H1 (cell line): ENCODE data around the gene KRTAP12-2.

Source experiments
- CTCF ChIP-seq, 3 experiments: IDR thresholded peaks; 1 replicate in 2 of 3; 2 replicates in 1 of 3; pipeline versions ENCODE4 v1.5.1 to v1.6.1; 2011; ENCODE audit warnings: low read length in 3 of 3, mild to moderate bottlenecking in 3 of 3, inconsistent platforms in 2 of 3, low read depth in 1 of 3, moderate library complexity in 1 of 3; ENCODE audit not compliant: insufficient read depth in 1 of 3; ENCODE audit errors: control extremely low read depth in 1 of 3
- E2F6 ChIP-seq: IDR thresholded peaks from 2 replicates; pipeline ENCODE4 v1.6.1; 2012; ENCODE audit warnings: inconsistent platforms
- EGR1 ChIP-seq: IDR thresholded peaks from 2 replicates; pipeline ENCODE4 v1.6.1; 2011; ENCODE audit warnings: low read depth, low read length, borderline replicate concordance
- EP300 ChIP-seq, 2 experiments: IDR thresholded peaks; 1 replicate in 1 of 2; 2 replicates in 1 of 2; pipeline ENCODE4 v1.6.1; 2011 to 2012; ENCODE audit warnings: low read depth in 2 of 2, low read length in 2 of 2, mild to moderate bottlenecking in 2 of 2, borderline replicate concordance in 1 of 2, inconsistent platforms in 1 of 2, moderate library complexity in 1 of 2
- EZH2 ChIP-seq: fragments of 200-600 bp; sonication (generic); IDR thresholded peaks from 2 replicates; pipeline ENCODE4 v1.7.1; 2012; ENCODE audit warnings: low read depth, mild to moderate bottlenecking, moderate library complexity, low read length, inconsistent platforms; ENCODE audit not compliant: severe bottlenecking
- FOSL1 ChIP-seq: IDR thresholded peaks from 2 replicates; pipeline ENCODE4 v1.6.1; 2011; ENCODE audit warnings: mild to moderate bottlenecking, low read depth, low read length, moderate library complexity; ENCODE audit not compliant: insufficient read depth
- JUN ChIP-seq: IDR thresholded peaks from 2 replicates; pipeline ENCODE4 v1.6.1; 2011; ENCODE audit warnings: low read depth, mild to moderate bottlenecking, improper control_type of control experiment, low read length
- KDM4A ChIP-seq: IDR thresholded peaks from one replicate; pipeline ENCODE4 v1.7.1; 2012; ENCODE audit warnings: low read depth, mild to moderate bottlenecking, moderate library complexity, low read length, inconsistent platforms; ENCODE audit not compliant: severe bottlenecking
- MAX ChIP-seq: IDR thresholded peaks from 2 replicates; pipeline ENCODE4 v1.6.1; 2012; ENCODE audit warnings: inconsistent platforms
- POLR2A ChIP-seq, 2 experiments: IDR thresholded peaks; 1 replicate in 1 of 2; 2 replicates in 1 of 2; pipeline ENCODE4 v1.6.1; 2011; ENCODE audit warnings: low read depth in 2 of 2, low read length in 2 of 2, mild to moderate bottlenecking in 2 of 2; ENCODE audit errors: control extremely low read depth in 1 of 2
- POLR2AphosphoS5 ChIP-seq: IDR thresholded peaks from 2 replicates; pipeline ENCODE4 v1.6.1; 2011; ENCODE audit warnings: low read depth, low read length
- SAP30 ChIP-seq: fragments of 300-600 bp; sonication (generic); IDR thresholded peaks from 2 replicates; pipeline ENCODE4 v1.7.1; 2012; ENCODE audit warnings: low read length, moderate library complexity, mild to moderate bottlenecking, inconsistent platforms; ENCODE audit not compliant: insufficient read depth, insufficient replicate concordance
- TAF7 ChIP-seq: optimal IDR thresholded peaks from 2 replicates; pipeline ENCODE3; 2011; ENCODE audit warnings: low read depth, mild to moderate bottlenecking, inconsistent platforms, low read length, moderate library complexity, borderline replicate concordance

DNA sequence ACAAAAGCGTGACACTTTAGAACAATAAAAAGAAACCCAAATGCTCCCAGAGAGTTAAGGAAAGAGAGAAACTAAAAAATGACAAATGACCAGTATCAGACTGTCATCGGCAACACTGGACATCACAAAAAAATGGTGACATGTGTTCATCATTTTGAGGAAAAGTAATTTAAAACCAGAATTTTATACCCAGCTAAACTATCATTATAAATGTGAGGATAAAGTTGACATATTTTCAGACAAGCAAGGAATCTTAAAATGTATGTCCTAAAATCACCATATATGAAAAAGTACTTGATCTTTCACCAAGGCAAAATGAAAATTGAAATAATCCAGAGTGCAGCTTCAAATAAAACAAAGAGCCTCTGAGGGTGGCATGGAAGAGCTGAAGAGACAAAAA is 21.8 kb downstream of the KRTAP12-2 start:
- TF ChIP-seq EZH2, result no peak
- no peak for TF ChIP-seq CTCF (IDR thresholded peaks at IDR 0.05; ENCODE audit: control extremely low read depth in 1 of 3, insufficient read depth in 1 of 3, low read depth in 1 of 3, low read length in 3 of 3)
- no peak for TF ChIP-seq POLR2AphosphoS5
- TF ChIP-seq KDM4A, result no peak
- no peak for TF ChIP-seq E2F6
- TF ChIP-seq FOSL1, result no peak
- no peak for TF ChIP-seq JUN
- TF ChIP-seq EGR1, result no peak
- no peak for TF ChIP-seq POLR2A (IDR thresholded peaks at IDR 0.05; ENCODE audit: control extremely low read depth in 1 of 2, low read depth in 2 of 2, low read length in 2 of 2)
- no peak for TF ChIP-seq SAP30
- no peak for TF ChIP-seq TAF7
- TF ChIP-seq MAX, result no peak
- no peak for TF ChIP-seq EP300 (IDR thresholded peaks at IDR 0.05; ENCODE audit: borderline replicate concordance in 1 of 2, low read depth in 2 of 2, low read length in 2 of 2)
